ENCODE results near the gene POU2F3. TPM values are rescaled to one million over a fixed set of nuclear protein-coding genes. Genes with fewer than 3 reads are reported as not detected.

The POU2F3 gene
- total and polyA plus RNA-seq, 2 of the 13 experiments (the other 11 are each of a cell fraction or from before 2014, with no cell fraction given), result not detected

GRCh38 chr11:120290956-120291355 is 51.0 kb downstream of the POU2F3 start:
- Histone ChIP-seq H3K27me3 (ENCODE audit: control insufficient read depth in 1 of 2, insufficient read depth in 2 of 2, low read length in 2 of 2) (peaks cover 3 to 32% of the 10 kb centered on the region in 2 experiments; a peak in 4 of 5 replicates), H2AFZ (ENCODE audit: low read length) (no peak overlapping the region), H3K79me2 (ENCODE audit: insufficient read depth, low read length) (no peaks in the 10 kb centered on the region), H3K4me3 (replicated peaks in 1 of 3; ENCODE audit: insufficient read depth in 1 of 3, low read depth in 2 of 3, low read length in 3 of 3) (no peak overlapping the region), H3K27ac (ENCODE audit: extremely low read length, insufficient read depth, low read length) (no peak overlapping the region), H3K4me1 (ENCODE audit: insufficient read depth, low read length) (peaks cover 8% of the 10 kb centered on the region), H3K36me3 (replicated peaks in 1 of 2; ENCODE audit: control insufficient read depth in 1 of 2, insufficient read depth in 2 of 2, low read length in 2 of 2) (no peaks in the 10 kb centered on the region), H4K20me1 (ENCODE audit: insufficient read depth, low read length) (no peaks in the 10 kb centered on the region), H3K9ac (ENCODE audit: insufficient read depth, low read depth, low read length) (no peak overlapping the region), H3K9me3 (ENCODE audit: low read length) (no peaks in the 10 kb centered on the region), H3K4me2 (ENCODE audit: low read depth, low read length) (no peak overlapping the region)
- no TSS peak for BruUV-seq (replicated peaks)
- no peak for FAIRE-seq
- CTCF ChIA-PET (ENCODE audit: low intra/inter-chr PET ratio, low total read pairs), result no interaction called here
- WGBS (ENCODE audit: low lambda C conversion rate), result 0% methylated on average over 3 of the region's 3 CpGs
- no peak for TF ChIP-seq AHR (CRISPR knock-in tag; IDR thresholded peaks at IDR 0.05)
- TF ChIP-seq IRF9 (CRISPR knock-in tag; IDR thresholded peaks at IDR 0.05; ENCODE audit: borderline replicate concordance), result no peak
- no peak for TF ChIP-seq HOXA9 (CRISPR knock-in tag; IDR thresholded peaks at IDR 0.05; ENCODE audit: borderline replicate concordance)
- TF ChIP-seq TFAP4 (IDR thresholded peaks at IDR 0.05; ENCODE audit: borderline replicate concordance, low read depth), result no peak
- no peak for TF ChIP-seq ZNF75D (CRISPR knock-in tag; IDR thresholded peaks at IDR 0.05; ENCODE audit: borderline replicate concordance)
- no peak for TF ChIP-seq TCF7 (IDR thresholded peaks at IDR 0.05; ENCODE audit: low read depth)
- TF ChIP-seq ZMYM4 (CRISPR knock-in tag; IDR thresholded peaks at IDR 0.05), result no peak
- no peak for TF ChIP-seq ZFP62 (CRISPR knock-in tag; IDR thresholded peaks at IDR 0.05)
- no peak for TF ChIP-seq SP5 (CRISPR knock-in tag; IDR thresholded peaks at IDR 0.05; ENCODE audit: borderline replicate concordance, low read depth)
- no peak for TF ChIP-seq ZNF331 (CRISPR knock-in tag; IDR thresholded peaks at IDR 0.05)
- no peak for TF ChIP-seq ZNF772 (CRISPR knock-in tag; IDR thresholded peaks at IDR 0.05)
- no peak for TF ChIP-seq ELF1 (CRISPR knock-in tag; IDR thresholded peaks at IDR 0.05)
- TF ChIP-seq REPIN1 (CRISPR knock-in tag; IDR thresholded peaks at IDR 0.05; ENCODE audit: borderline replicate concordance, low read depth), result no peak
- no peak for TF ChIP-seq E2F5 (CRISPR knock-in tag; conservative IDR thresholded peaks at IDR 0.05)
- DNase-seq (ENCODE audit: low spot score), result no peak
- in situ Hi-C loops (cut with HindIII; ENCODE audit: extremely low pct_ligation_motif_present, low pct_unique_long_range_greater_than_20kb), result no loop called here
- POLR2A ChIA-PET, result no interaction called here
- intact Hi-C loops (cut with micrococcal nuclease; ENCODE audit: unreplicated experiment), result no loop called here
- no peak for ATAC-seq
